ENCODE data around the gene DDX4.
"Not testable (repeated sequence)": the region's sequence is repeated elsewhere in the genome, so short reads cannot be mapped to it uniquely, and the experiment has no call there.

Gene DDX4

DNA sequence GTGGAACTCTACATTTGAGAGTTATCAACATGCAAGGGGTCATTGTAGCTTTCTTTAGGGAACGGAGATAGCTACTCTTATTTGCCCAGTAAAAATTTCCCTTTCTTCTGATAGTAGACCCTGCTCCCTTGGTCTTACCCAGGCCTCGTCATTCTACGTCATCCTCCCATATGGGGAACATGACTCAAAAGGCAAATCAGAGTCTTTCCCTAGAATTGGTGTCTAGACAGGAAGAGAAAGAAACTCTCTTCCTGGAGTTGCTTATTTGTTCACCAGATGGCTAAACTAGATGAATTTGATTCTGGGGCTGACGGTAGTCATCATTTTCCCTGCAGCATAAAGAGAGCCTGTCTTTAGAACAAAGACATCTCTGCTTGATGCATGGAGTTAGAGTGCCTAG lies 13.6 kb upstream of the DDX4 start:
- DNase-seq (ENCODE audit: low read depth) = no peak

DNA sequence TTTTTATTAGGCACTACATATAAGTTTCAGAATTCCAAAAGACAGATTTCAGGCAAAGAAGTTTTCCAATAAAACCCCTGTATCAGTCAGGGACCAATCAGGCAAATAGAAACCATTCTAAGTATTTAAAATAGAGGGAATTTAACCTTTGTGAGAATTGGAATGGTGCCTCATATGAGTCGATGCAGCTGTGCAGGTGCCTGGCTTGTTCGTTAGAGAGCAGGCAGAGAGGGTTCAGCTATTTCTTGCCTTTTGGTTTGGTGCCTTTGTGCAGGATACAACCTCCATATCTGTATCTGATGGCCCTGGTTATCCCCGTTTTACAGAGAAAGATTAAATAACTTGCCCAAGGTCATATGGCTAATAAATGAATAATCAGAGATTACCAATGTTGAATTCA lies 6.0 kb upstream of the DDX4 start:
- no peak for DNase-seq (ENCODE audit: low read depth)

GRCh38 chr5:55732585-55732984 lies 5.3 kb upstream of the DDX4 start:
- DNase-seq (ENCODE audit: low read depth) = no peak

- no peak for DNase-seq (ENCODE audit: low read depth)
Observed at GRCh38 chr5:55734658-55735057, 3.2 kb upstream of the DDX4 start.

DNA sequence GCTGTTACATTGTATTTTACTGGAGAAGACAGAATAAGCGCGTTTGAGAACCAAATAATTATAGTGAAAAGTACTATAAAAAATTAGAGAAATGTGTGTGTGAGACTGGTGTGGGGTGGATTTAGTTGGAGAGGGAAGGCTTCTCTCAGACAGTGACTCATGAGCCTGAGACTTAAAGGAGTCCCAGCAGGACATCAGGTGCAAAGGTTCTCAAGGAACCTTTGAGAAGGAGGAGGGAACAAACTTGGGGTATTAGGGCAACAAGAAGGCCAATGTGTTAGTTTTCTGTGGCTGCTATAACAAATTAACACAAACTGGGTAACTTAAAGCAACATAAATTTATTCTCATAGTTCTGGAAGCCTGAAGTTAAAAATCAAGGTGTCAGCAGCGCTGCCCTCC lies 4.9 kb downstream of the DDX4 start:
- no peak for DNase-seq (ENCODE audit: low read depth)

GRCh38 chr5:55747778-55748318 lies 10.0 kb downstream of the DDX4 start:
- no peak for DNase-seq (ENCODE audit: low read depth)

- DNase-seq (ENCODE audit: low read depth) = no peak
Observed at GRCh38 chr5:55749387-55749786, 11.5 kb downstream of the DDX4 start.

DNA sequence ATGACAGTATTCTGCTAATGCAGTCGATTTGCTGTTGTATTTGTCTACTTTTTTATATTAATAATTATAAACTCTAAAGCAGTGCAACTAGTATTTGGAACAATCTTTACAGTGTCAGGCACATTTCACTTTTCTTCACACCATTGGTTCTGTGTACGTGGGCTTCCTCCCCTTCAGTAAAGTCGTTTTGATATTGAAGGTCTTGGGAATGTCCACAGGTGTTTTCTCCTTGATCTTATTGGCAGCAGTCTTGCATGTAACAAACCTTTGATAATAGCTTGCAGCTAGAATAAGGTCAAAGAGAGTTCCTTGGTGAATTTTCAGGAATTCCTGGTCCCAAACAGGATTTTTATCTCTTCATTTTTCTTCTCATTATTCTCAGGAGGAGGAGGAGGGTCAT lies 12.2 kb downstream of the DDX4 start:
- no peak for DNase-seq (ENCODE audit: low read depth)

- no peak for DNase-seq (ENCODE audit: low read depth)
Observed at GRCh38 chr5:55750499-55750898, 12.6 kb downstream of the DDX4 start.

- DNase-seq (ENCODE audit: low read depth) = no peak
Observed at GRCh38 chr5:55758231-55758630, 20.4 kb downstream of the DDX4 start.

- DNase-seq (ENCODE audit: low read depth) = no peak
Observed at GRCh38 chr5:55758714-55759113, 20.9 kb downstream of the DDX4 start.

DNA sequence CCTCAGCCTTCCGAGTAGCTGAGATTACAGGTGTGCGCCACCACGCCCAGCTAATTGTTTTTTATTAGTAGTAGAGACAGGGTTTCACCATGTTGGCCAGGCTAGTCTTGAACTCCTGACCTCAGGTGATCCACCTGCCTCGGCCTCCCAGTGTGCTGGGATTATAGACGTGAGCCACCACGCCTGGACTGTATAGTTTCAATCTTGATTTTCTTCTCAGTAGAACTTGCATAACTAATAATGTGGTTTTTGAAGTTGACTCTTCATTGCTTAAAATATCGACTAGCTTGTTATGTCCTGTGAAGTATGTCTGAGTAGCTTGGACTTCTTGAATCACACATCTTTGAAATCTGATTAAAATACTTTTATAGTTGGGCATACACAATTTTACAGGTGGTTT lies 23.9 kb downstream of the DDX4 start:
- DNase-seq (ENCODE audit: low read depth) = not testable (repeated sequence)

DNA sequence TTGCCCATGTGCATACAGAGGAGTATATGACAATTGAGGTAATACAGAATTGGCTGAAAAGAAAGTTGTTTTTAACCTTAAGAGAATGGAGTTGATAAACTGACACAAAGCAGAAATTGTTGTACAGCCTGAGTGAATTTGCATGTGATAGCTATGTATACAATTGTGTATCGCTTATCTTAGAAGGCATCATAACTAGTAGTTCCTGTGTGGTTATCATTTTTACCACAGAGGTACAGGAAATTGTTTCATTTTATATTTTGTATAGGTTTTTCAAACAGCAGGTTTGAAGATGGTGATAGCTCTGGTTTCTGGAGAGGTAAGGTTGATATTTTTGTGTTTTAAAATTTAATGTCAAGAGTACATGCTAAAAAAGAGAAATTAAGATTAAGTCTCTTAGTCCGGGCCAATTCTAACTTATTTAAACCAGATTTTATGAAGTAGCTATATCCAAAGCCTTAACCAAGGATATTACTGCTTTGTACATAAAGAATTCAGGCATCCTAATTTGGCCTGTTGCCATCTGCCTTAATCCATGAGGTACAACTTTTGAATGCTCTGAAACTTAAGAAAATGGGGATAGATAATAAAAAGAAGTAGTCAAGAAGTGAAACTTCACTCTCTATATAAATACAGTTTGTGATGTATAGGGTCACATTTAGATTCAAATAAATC lies 26.0 kb downstream of the DDX4 start:
- DNase-seq (ENCODE audit: low read depth) = no peak

- no peak for DNase-seq (ENCODE audit: low read depth)
Observed at GRCh38 chr5:55768279-55768678, 30.4 kb downstream of the DDX4 start.

DNA sequence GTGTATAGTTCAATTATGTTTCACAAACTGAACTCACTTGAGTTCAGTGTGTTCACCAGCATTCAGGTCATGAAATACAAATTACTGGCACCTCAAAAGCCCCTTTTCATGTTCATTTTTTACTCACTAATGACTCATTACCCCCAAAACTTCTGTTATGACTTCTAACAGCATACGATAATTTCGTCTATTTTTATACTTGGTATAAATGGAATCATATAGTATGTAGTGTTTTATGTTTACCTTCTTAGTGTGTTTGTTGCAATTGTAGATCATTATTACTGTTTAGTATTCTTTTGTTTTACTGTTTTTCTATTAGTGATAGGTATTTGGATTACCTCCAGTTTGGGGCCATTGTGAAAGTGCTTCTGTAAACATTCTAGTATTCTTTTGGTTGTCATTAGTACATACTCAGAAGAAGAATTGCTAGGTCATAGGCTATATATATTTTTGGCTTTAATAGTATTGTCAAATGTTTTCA lies 33.4 kb downstream of the DDX4 start:
- DNase-seq (ENCODE audit: low read depth) = no peak

- no peak for DNase-seq (ENCODE audit: low read depth)
Observed at GRCh38 chr5:55773057-55773456, 35.2 kb downstream of the DDX4 start.

- no peak for DNase-seq (ENCODE audit: low read depth)
Observed at GRCh38 chr5:55777332-55777731, 39.5 kb downstream of the DDX4 start.

DNA sequence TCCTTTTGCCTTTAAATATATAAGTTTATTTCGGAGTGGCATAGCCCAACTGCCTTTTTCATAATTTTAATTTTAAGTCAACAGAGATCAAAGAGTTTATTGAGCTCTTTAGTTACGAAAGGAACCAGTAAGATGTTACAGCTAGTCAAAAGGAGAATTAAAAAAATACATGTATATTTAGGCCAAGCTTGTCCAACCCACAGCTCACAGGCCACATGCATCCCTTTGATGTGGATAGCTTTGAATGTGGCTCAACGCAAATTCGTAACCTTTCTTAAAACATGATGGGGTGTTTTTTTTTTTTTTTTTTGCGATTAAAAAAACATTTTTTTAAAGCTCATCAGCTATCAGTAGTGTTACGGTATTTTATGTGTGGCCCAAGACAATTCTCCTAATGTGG lies 63.1 kb downstream of the DDX4 start:
- DNase-seq (ENCODE audit: low read depth) = no peak

DNA sequence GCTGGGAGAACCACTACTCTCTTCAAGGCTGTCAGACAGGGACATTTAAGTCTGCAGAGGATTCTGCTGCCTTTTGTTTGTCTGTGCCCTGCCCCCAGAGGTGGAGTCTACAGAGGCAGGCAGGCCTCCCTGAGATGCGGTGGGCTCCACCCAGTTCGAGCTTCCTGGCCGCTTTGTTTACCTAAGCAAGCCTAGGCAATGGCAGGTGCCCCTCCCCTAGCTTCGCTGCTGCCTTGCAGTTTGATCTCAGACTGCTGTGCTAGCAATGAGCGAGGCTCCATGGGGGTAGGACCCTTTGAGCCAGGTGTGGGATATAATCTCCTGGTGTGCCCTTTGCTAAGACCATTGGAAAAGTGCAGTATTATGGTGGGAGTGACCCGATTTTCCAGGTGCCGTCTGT lies 71.0 kb downstream of the DDX4 start:
- DNase-seq (ENCODE audit: low read depth) = not testable (repeated sequence)

DNA sequence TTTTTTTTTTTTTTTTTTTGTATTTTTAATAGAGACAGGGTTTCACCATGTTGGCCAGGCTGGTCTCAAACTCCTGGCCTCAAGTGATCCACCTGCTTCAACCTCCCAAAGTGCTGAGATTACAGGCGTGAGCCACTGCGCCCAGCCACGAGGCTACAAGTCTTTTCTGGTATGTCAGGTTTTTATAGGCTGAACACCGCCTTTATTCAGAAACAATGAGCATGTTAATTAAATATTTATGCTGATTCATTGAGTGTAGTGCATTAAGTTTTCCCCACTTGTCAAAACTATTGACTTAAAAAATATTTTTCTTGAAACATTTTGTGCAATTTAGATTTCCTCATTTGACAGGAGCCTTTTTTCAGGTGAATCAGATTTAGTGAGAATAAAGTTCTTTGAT lies 78.1 kb downstream of the DDX4 start:
- not testable (repeated sequence) for DNase-seq (ENCODE audit: low read depth)

DNA sequence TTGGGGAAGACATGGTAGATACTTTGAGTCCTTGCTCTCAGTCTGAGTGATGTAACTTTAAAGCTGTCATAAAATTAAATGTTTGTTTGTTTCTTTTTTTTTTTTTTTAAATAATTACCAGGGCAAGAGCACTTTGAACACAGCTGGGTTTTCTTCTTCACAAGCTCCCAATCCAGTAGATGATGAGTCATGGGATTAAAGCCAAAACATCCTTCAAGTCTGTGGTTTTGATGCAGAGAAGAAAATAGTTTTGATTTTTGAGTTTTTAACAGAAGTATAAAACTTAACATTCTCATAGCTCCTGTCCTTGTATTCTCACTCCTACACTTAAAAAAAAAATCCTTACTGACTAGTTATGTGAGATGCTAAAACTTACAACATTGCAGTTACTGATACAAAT lies 78.5 kb downstream of the DDX4 start:
- DNase-seq (ENCODE audit: low read depth) = no peak

- no peak for DNase-seq (ENCODE audit: low read depth)
Observed at GRCh38 chr5:55817030-55817429, 79.2 kb downstream of the DDX4 start.

- DNase-seq (ENCODE audit: low read depth) = no peak
Observed at GRCh38 chr5:55820488-55820887, 82.6 kb downstream of the DDX4 start.

Data from activated T-cell treated with anti-CD3 and anti-CD28 coated beads for 24 hours (primary cell).